GM10847 (cell line): ENCODE results near the gene TNFRSF19.

Source experiments
- POLR2A ChIP-seq: IDR thresholded peaks from 2 replicates; pipeline ENCODE4 v1.6.1; 2011; ENCODE audit not compliant: insufficient read length; ENCODE audit errors: extremely low read depth

TNFRSF19 gene

DNA sequence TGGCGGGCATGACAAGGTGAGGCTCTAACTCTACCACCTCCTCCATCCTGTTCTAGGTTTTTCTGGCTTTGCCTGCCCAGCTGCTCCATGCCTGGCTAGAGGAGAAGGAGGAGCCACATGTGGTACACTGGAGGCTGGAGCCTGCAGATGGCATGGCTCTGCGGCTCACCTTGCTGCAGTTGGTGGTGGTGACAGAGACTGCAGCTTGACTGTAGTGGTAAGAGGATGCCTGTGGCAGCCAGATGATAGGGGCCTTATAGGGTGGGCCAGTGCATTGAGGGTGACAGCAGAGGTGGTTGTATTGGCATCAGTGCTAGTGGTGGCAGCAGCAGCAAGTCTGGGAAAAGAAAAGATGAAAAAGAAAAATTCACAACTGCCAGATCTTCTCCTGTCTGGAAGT, 146.2 kb downstream of the TNFRSF19 start:
- TF ChIP-seq POLR2A = no peak

DNA sequence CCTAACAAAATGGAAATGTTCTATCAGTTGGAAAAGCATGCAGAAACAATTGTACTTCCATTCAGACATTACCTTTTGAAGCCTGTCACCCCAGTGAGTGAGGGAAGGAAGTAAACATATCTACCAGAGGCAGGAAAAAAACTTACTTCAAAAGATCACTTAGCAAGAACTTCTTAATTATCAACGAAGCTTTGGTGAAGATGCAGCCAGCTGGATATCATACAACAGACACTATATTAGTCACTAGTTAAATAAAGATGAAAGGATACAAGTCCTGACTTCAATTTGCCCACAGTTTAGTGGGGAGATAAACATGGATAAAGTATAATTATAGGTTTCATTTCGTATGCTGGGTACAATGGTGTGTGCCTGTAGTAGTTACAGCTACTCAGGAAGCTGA, 148.8 kb downstream of the TNFRSF19 start:
- TF ChIP-seq POLR2A = no peak

DNA sequence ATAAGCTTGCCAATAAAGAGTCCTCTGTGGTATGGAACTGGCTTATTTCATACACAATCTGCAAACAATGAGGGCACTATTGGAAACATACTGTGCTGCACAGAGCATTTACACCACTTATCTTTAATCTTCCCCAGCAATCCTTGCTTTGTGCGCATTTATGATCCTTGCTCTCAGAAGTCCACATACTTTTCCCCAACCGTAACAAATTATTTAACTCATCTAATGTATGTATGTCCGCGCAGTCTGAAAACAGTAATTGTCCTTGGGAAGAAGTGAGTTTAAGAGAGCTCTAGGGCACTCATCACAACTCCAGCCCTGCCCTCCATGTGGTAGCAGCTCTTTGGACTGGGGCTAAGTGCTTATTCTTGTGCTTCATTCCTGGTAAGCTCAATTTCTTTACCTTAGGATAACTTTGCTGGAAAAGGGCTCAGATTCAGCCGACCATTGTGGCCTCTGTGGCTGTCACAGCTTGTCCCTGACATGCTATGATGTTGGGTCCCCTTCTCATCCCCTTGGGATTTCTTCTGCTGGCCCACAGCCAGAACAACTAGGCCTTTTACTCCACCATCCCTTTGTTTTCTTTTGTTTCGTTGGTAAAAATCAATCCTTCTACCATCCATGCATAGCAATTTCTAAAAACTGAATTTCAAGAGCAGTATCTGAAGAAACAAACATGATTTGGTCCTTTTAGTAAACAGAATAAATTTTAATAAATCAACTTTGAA, 152.7 kb downstream of the TNFRSF19 start:
- no peak for TF ChIP-seq POLR2A

DNA sequence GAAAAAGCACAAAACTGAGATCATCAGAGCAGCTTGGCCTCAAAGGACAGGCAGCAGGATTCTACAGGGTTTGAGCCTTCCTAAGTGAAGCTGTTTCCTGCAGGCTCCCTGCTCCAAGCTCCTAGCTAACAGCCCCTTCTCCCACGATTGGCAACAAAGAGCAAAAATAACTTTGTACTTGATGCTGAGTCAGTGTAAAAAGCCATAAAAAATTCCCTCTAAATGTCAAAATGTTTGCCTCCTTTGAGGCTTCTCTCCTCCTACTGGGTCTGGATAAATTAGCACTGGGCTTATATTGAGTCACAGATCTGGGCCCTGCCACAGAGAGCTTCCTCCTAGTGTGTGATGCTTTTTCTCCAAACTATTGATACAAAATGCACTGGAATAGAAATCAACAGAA, 153.3 kb downstream of the TNFRSF19 start:
- no peak for TF ChIP-seq POLR2A

DNA sequence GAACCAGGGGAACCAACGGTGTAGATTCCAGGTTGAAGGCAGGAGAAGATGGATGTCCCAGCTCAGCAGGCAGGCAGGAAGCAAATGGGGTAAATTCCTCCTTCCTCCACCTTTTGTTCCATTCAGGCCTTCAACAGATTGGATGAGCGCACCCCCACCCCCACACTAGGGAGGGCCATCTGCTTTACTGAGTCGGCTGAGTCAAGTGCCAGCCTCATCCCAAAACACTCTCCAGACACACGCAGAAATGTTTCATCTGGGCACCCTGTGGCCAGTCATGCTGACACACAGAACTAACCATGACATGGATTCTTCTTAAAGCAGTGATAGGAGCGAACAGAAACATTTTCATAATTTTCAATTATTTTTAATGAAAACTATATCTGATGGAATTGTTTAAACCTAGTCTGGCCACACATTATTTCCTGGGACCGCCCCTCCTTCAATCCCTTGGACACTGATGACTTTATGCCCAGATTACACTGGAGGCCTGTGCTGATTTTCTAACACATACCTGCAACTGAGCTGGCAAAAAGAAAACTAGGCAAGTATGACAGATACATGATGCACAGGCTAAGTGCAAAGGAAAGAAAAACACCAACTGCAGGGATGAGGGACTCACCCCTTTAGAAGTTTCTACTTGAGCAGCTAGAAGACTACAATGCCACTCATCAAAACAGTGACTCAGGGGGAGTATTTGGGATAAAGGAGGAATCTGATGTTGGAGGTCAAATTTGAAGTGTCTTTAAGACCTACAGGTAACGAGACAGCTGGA, 154.2 kb downstream of the TNFRSF19 start:
- no peak for TF ChIP-seq POLR2A
